HUES48 (cell line): Measurements from ENCODE around the gene PCDH1.

Source experiments
- H3K27ac ChIP-seq: one replicate; pipeline ENCODE4 v1.7.0; 2013; ENCODE audit warnings: low read depth, low read length, inconsistent platforms
- H3K27me3 ChIP-seq: 2 replicates; pipeline ENCODE4 v1.6.1; 2013; ENCODE audit warnings: mild to moderate bottlenecking, low read length; ENCODE audit not compliant: control insufficient read depth, insufficient read depth
- H3K36me3 ChIP-seq: 2 replicates; pipeline ENCODE4 v1.6.1; 2013; ENCODE audit warnings: low read length; ENCODE audit not compliant: control insufficient read depth, insufficient read depth
- H3K4me1 ChIP-seq: 2 replicates; pipeline ENCODE4 v1.6.1; 2013; ENCODE audit warnings: mild to moderate bottlenecking, low read length; ENCODE audit not compliant: control insufficient read depth, insufficient read depth
- H3K4me3 ChIP-seq: 2 replicates; pipeline ENCODE4 v1.5.1; 2013; ENCODE audit warnings: mild to moderate bottlenecking, low read depth, low read length
- H3K9ac ChIP-seq: 2 replicates; pipeline ENCODE4 v1.6.1; 2013; ENCODE audit warnings: mild to moderate bottlenecking, low read depth, low read length, moderate library complexity
- H3K9me3 ChIP-seq: 2 replicates; pipeline ENCODE4 v1.6.1; 2013; ENCODE audit warnings: low read length; ENCODE audit not compliant: control insufficient read depth, insufficient read depth

PCDH1 gene

DNA sequence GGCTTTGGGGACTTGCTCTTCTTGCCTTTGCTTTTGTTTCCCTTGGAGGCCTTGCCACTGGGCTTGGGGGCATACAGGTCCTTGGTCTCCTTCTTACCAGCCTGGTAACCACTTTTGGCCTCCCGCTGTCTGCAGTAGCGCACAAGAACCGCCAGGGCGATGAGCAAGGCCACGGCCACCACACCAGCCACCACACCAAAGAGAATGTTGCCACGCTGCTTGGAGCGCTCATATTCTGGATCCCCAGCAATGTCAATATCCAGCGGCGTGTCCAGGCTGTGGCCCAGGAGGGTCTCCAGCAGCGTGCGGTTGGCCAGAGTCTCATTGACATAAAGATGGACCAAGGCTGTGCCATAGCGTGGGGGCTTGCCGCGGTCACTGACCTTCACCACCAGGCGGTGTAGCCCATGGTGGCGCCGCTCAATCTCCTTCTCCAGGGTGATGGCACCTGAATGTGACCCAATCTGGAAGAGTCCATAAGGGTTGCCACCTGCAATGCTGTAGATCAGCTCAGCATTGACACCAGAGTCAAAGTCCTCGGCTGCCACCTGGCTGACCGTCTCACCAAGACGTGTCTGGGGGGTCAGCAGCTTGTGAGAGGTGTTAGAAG lies 14.5 kb downstream of the PCDH1 start:
- Histone ChIP-seq H3K9ac (no peak overlapping the region), H3K27me3 (no peaks in the 10 kb centered on the region), H3K9me3 (no peaks in the 10 kb centered on the region), H3K36me3 (peaks cover 68% of the 10 kb centered on the region), H3K4me1 (peaks cover 9% of the 10 kb centered on the region), H3K27ac (no peak overlapping the region), H3K4me3 (no peak overlapping the region)

DNA sequence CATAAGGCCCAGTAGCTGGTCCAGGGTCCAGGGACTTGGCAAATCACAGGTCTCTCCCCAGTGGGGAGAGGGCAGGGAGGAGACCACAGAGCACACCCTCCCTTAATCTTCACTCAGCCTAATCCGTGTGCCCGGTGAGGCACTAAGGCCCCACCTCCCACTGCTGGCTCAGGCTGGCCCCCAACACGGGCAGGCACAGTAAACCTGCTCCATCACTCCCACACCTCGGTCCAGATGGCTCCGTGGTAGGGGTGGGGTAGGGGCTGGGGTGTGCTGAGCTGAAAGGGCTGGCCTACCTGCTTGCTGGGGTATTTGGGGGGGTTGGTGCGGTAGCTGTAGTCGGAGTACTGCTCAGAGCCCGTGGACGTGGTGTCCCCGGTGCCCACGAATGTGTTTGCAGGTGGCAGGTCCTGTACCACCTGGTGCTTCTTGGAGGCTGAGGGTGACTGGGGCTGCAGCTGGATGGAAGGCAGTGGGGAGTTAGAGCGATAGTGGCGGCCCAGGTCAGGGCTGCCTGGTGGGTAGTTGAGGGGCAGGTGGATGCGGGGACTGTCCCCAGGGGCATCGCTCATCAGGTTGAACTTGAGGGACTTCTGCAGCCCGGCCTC lies 15.2 kb downstream of the PCDH1 start:
- Histone ChIP-seq H3K4me1 (peaks cover 15% of the 10 kb centered on the region), H3K36me3 (peaks cover 62% of the 10 kb centered on the region), H3K4me3 (no peak overlapping the region), H3K9me3 (no peaks in the 10 kb centered on the region), H3K9ac (no peak overlapping the region), H3K27ac (no peak overlapping the region), H3K27me3 (no peaks in the 10 kb centered on the region)

DNA sequence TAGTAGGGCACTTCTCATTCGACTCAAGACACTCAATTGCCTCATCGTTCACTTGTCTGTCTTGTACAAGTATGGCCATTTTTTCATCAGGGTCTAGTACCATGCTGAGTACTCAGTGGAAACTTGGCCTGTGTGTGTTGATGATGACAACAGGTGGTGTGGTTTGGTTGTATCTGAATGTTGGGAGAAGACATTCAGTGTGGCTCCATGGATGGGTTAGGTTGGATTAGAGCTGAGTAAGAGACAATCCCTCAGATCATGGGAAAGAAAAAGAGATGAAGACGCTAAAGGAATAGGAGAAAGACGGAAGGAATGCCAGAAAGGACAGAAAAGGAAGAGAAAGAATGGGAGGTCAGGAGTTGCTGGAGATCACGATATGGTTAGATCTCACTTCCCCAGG lies 17.0 kb downstream of the PCDH1 start:
- Histone ChIP-seq H3K4me3 (no peak overlapping the region), H3K36me3 (peaks cover 55% of the 10 kb centered on the region), H3K27ac (no peak overlapping the region), H3K4me1 (peaks cover 23% of the 10 kb centered on the region), H3K9me3 (no peaks in the 10 kb centered on the region), H3K9ac (no peak overlapping the region), H3K27me3 (no peaks in the 10 kb centered on the region)

DNA sequence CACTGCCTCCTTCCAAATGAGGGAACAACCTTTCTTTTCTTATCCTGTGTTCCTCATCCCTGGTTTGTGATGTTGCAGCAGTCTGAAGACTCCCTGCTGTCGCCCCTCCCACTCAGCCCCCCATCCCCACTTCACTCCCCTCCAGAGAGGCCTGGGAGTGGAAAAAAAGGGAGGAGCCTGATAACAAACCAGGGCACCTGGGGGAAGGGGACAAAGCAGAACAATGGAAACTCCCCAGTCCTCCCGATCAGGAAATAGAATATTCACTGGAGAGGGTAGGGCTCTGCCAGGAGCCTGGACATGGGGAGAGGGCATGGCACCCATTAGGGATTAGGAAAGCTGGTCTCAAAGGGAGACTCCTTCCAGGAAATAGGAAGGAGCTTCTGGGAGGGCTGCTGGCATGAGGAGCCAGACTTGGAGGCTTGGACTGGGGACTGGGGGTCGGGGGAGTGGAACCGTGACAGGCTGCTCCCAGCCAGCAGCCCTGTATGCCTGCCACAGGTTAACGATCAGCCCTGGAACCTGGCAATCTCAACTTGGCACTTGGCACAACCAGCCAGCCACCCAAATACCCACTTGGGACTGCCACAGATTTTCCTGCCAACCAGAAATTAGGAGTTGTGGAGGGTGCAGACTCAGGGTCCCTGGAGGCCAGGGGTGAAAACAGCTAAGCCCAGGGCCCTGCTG lies 20.0 kb downstream of the PCDH1 start:
- H3K27ac ChIP-seq = peak overlapping the region; percentile 84
- no peaks in the 10 kb centered on the region for H3K9me3 ChIP-seq
- peaks cover 35% of the 10 kb centered on the region for H3K4me1 ChIP-seq
- H3K4me3 ChIP-seq = 0 out of 2 replicates have a peak overlapping the region, but pooled peaks have one; percentile 7
- H3K36me3 ChIP-seq = peaks cover 44% of the 10 kb centered on the region
- no peaks in the 10 kb centered on the region for H3K27me3 ChIP-seq
- H3K9ac ChIP-seq = no peak overlapping the region

DNA sequence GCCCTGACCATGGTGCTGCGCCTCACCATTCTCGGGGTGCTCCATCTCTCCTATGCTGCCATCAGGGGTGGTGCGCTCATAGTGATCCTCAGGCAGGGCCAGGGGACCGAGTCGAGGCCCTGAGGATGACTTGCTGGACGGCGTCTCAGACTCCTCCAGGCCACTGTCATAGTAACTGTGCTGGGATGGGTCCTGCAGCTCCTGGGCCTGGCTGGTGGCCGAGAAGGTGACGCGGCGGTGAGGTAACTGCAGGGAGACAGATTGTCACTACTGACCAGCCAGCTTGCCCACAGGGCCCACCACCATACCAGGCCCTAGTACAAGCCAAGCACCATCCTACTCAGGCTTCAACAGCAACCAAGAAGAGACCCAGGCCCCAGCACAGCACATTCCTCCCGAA lies 21.0 kb downstream of the PCDH1 start:
- no peaks in the 10 kb centered on the region for H3K27me3 ChIP-seq
- no peaks in the 10 kb centered on the region for H3K9me3 ChIP-seq
- peaks cover 35% of the 10 kb centered on the region for H3K36me3 ChIP-seq
- no peak overlapping the region for H3K4me3 ChIP-seq
- H3K9ac ChIP-seq = no peak overlapping the region
- H3K27ac ChIP-seq = no peak overlapping the region
- H3K4me1 ChIP-seq = peaks cover 36% of the 10 kb centered on the region

DNA sequence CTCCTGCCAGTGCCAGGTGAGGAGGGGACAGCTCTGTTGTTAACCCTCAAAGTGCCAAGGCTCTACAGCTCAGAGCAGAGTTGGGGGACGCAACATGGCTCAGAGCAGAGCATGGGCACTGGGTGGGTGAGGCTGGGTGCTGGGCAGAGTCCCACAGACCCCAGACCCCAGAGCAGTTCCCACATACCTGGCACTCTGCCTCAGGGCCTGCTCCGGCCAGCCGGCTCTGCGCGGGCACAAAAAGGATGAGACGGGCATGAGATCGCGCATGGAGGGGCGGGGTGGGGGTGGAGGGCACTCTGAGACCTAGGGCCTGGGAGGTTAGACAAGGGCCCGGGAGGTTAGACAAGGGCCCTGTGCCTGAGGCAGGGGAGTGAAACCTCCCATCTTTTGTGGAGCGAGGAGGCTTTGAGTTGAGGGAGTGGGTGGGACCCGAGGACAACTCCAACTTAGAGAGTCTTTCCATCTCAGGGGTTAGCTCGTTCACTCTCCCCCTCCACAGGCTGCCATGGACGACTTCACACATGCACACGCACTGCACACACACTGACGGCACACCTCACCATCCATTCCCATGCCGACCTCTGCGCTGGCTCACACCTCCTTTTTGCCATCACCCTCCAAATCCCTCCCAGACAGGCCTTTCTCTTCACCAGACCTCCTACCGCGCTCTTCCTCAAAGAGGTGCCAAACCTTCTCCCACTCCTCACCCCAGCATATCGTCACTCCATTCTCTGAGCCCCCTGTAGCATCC lies 22.0 kb downstream of the PCDH1 start:
- H3K4me3 ChIP-seq = no peak overlapping the region
- peaks cover 31% of the 10 kb centered on the region for H3K36me3 ChIP-seq
- H3K4me1 ChIP-seq = peaks cover 42% of the 10 kb centered on the region
- H3K9me3 ChIP-seq = no peaks in the 10 kb centered on the region
- no peaks in the 10 kb centered on the region for H3K27me3 ChIP-seq
- no peak overlapping the region for H3K9ac ChIP-seq
- no peak overlapping the region for H3K27ac ChIP-seq

DNA sequence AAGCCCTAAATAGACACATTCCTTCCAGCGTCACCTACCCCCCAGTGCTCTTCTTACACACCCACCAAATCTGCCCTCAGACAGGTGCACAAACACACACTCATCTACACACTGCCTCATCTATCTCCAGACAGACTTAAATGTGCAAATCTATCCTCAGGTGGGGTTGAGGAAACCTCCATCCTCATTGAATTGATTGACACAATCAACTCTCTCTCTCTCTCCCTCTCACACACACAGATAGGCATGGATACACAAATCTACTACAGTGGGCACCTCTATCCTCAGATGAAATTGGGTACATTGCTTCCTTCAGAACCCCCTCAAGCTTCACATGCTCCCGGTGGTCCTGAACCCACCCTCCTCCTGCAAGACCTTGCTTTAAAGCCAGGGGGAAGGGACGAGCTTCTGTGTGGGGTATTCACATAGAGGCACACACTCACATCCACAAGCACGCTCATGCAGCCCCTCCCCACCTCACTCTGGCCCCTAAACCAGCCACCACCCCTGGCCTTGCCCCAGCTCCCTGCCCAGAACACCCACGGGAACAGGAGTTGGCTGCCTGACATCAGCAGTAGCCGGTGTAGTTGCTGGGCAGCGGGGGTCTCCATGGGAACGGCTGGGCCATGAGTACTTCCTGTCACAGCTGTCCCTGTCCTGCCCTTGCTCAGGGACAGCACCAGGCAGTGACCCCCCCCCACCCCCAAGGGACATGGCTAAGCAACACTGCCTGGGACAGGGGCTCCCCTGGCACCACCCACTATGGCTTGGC lies 22.8 kb downstream of the PCDH1 start:
- H3K4me1 ChIP-seq = peaks cover 48% of the 10 kb centered on the region
- no peak overlapping the region for H3K4me3 ChIP-seq
- no peaks in the 10 kb centered on the region for H3K9me3 ChIP-seq
- H3K27me3 ChIP-seq = no peaks in the 10 kb centered on the region
- H3K36me3 ChIP-seq = peaks cover 31% of the 10 kb centered on the region
- H3K27ac ChIP-seq = no peak overlapping the region
- no peak overlapping the region for H3K9ac ChIP-seq

DNA sequence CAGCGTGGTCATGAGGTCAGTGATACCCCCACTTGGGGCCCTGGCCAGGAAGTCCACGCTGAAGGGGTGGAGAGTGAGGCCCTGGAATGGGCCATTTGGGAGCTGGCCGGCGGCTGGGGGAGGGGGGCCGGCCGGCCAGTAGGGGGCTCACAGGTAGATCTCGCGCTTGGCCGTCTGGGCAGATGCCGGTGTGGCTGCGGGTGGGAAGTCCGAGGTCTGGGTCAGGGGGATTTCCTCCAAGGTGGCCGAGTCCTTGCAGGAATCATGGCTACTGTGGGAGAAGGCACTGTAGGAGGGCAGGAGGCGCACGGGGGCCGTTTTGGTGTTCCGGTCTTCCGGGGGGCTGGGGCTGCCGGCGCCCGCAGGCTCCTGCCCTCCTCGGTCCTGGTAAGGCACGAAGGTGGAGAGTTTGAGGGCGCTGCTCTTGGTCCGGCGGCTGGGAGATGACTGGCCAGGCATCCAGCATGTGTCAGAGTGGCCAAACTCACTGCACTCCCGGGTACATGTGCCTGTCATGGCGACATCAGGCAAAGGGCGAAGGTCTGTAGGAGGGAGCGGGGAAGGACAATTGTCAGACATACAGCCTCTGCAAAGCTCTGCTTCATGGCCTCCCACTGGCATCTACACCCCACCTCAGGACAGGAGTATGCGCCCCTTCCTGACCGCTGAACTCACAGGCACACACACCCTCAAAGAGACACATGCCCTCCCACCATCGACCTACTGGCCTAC lies 24.1 kb downstream of the PCDH1 start:
- Histone ChIP-seq H3K27me3 (no peaks in the 10 kb centered on the region), H3K36me3 (peaks cover 31% of the 10 kb centered on the region), H3K9ac (no peak overlapping the region), H3K4me3 (no peak overlapping the region), H3K27ac (no peak overlapping the region), H3K9me3 (no peaks in the 10 kb centered on the region), H3K4me1 (peaks cover 43% of the 10 kb centered on the region)

DNA sequence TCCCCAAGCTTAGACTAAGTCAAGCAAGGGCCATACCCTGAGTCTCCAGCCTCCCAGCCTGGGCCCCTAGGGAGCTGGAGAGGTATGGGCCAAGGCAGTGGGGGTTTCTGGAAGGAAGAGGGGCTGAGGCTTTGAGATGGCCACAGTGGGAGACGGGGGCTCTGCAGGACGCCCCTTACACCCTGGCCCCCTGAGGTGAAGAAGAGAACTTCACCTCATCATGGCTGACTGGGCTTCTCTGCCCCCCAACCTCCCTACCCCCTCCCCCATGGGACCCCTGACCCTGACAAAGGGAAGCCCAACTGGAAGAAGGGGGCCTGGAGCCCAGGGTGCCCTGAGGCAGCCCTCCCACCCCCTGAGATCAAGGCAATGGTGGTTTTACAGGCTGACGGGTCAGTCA lies 25.8 kb downstream of the PCDH1 start:
- H3K9me3 ChIP-seq = no peaks in the 10 kb centered on the region
- peaks cover 31% of the 10 kb centered on the region for H3K36me3 ChIP-seq
- H3K27ac ChIP-seq = no peak overlapping the region
- H3K27me3 ChIP-seq = no peaks in the 10 kb centered on the region
- no peak overlapping the region for H3K4me3 ChIP-seq
- no peak overlapping the region for H3K9ac ChIP-seq
- H3K4me1 ChIP-seq = peaks cover 39% of the 10 kb centered on the region
